Stimulated activated naive CD4-positive, alpha-beta T cell (primary cell): ENCODE data around the gene GAGE12E.
"Not testable (repeated sequence)": the region's sequence is repeated elsewhere in the genome, so short reads cannot be mapped to it uniquely, and the experiment has no call there.

Experiments
- DNase-seq, 6 experiments: peaks; one replicate each; lab custom pipeline; 2025; lab: John Stamatoyannopoulos, UW

The GAGE12E gene

DNA sequence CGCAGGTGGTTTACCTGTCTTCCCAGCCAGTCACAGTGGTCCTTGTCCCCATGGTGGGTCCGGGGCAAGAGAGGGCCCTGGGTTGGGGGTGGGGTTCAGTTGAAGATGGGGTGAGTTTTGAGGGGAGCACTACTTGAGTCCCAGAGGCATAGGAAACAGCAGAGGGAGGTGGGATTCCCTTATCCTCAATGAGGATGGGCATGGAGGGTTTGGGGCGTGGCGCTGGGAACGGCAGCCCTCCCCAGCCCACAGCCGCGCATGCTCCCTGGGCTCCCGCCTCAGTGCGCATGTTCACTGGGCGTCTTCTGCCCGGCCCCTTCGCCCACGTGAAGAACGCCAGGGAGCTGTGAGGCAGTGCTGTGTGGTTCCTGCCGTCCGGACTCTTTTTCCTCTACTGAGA, at the start of gene GAGE12E:
TSS of gene GAGE12E (plus strand) at position 301 of the 400 bp plus-strand sequence. CDS start 1,155 bp downstream, outside the sequence.
- DNase-seq: not testable (repeated sequence)

- not testable (repeated sequence) for DNase-seq
These were observed 19.2 kb upstream of the GAGE12E start, which contains the start of gene GAGE12C for GRCh38 chrX:49531877-49532276. Gene GAGE12C, plus strand, starts transcription at chrX:49532177. Its CDS starts 1,155 bp downstream, at chrX:49533332.

DNA sequence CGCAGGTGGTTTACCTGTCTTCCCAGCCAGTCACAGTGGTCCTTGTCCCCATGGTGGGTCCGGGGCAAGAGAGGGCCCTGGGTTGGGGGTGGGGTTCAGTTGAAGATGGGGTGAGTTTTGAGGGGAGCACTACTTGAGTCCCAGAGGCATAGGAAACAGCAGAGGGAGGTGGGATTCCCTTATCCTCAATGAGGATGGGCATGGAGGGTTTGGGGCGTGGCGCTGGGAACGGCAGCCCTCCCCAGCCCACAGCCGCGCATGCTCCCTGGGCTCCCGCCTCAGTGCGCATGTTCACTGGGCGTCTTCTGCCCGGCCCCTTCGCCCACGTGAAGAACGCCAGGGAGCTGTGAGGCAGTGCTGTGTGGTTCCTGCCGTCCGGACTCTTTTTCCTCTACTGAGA, 9.7 kb upstream of the GAGE12E start, which contains the start of gene GAGE12D:
TSS of gene GAGE12D (plus strand) at position 301 of the 400 bp plus-strand sequence. CDS start 1,155 bp downstream, outside the sequence.
- not testable (repeated sequence) for DNase-seq

GRCh38 chrX:49560542-49560941, 9.5 kb downstream of the GAGE12E start, which contains the start of gene GAGE12F:
Gene GAGE12F, plus strand, starts transcription at chrX:49560842. Its CDS starts 1,155 bp downstream, at chrX:49561997.
- DNase-seq: not testable (repeated sequence)

GRCh38 chrX:49568728-49569127, 17.6 kb downstream of the GAGE12E start:
- not testable (repeated sequence) for DNase-seq

DNA sequence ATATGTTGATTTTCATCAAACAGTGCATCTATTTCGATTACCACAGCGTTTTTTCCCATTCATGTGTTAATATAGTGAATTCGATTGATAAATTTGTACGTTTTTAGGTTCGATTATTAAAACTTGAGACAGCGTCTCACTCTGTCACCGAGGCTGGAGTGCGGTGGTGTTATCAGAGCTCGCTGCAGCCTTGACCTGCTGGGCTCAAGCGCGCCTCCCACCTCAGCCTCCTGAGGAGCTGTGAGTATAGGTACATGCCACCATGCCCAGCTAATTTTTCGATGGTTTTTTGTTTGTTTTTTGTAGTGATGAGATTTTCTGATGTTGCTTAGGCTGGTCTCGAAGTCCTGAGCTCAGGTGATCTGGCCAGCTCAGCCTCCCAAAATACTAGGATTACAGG, 18.1 kb downstream of the GAGE12E start:
- not testable (repeated sequence) for DNase-seq

DNA sequence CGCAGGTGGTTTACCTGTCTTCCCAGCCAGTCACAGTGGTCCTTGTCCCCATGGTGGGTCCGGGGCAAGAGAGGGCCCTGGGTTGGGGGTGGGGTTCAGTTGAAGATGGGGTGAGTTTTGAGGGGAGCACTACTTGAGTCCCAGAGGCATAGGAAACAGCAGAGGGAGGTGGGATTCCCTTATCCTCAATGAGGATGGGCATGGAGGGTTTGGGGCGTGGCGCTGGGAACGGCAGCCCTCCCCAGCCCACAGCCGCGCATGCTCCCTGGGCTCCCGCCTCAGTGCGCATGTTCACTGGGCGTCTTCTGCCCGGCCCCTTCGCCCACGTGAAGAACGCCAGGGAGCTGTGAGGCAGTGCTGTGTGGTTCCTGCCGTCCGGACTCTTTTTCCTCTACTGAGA, 19.0 kb downstream of the GAGE12E start, which contains the start of gene GAGE12G:
TSS of gene GAGE12G (plus strand) at position 301 of the 400 bp plus-strand sequence. CDS start 1,155 bp downstream, outside the sequence.
- DNase-seq: not testable (repeated sequence)

DNA sequence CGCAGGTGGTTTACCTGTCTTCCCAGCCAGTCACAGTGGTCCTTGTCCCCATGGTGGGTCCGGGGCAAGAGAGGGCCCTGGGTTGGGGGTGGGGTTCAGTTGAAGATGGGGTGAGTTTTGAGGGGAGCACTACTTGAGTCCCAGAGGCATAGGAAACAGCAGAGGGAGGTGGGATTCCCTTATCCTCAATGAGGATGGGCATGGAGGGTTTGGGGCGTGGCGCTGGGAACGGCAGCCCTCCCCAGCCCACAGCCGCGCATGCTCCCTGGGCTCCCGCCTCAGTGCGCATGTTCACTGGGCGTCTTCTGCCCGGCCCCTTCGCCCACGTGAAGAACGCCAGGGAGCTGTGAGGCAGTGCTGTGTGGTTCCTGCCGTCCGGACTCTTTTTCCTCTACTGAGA, 28.6 kb downstream of the GAGE12E start, which contains the start of gene GAGE12H:
TSS of gene GAGE12H (plus strand) at position 301 of the 400 bp plus-strand sequence. CDS start 1,155 bp downstream, outside the sequence.
- DNase-seq: not testable (repeated sequence)

- not testable (repeated sequence) for DNase-seq
These were observed 38.1 kb downstream of the GAGE12E start, which contains the start of gene GAGE2A for GRCh38 chrX:49589196-49589595. Gene GAGE2A, plus strand, starts transcription at chrX:49589496. Its CDS starts 1,155 bp downstream, at chrX:49590651.

- DNase-seq: not testable (repeated sequence)
These were observed 38.8 kb downstream of the GAGE12E start for GRCh38 chrX:49589769-49590478.

DNA sequence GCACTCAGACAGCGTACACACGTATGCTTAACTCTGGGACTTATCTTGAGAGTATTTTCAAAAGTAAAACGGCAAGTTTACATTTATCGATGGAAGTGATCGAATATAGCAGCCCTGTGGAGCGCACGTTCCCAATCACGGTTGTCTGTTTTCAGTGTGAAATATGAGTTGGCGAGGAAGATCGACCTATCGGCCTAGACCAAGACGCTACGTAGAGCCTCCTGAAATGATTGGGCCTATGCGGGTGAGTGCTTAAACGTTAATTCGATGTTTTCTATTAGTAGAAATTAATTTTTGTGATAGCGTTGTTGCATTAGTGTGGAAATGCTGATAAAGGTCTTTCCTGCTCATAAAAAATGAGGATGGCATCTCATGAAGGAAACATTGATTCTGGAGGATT, 39.4 kb downstream of the GAGE12E start:
- DNase-seq: not testable (repeated sequence)

DNA sequence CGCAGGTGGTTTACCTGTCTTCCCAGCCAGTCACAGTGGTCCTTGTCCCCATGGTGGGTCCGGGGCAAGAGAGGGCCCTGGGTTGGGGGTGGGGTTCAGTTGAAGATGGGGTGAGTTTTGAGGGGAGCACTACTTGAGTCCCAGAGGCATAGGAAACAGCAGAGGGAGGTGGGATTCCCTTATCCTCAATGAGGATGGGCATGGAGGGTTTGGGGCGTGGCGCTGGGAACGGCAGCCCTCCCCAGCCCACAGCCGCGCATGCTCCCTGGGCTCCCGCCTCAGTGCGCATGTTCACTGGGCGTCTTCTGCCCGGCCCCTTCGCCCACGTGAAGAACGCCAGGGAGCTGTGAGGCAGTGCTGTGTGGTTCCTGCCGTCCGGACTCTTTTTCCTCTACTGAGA, 47.6 kb downstream of the GAGE12E start, which contains the start of gene GAGE1:
TSS of gene GAGE1 (plus strand) at position 301 of the 400 bp plus-strand sequence. CDS start 1,155 bp downstream, outside the sequence.
- DNase-seq: not testable (repeated sequence)
